Cardiac muscle cell (in vitro differentiated cells and primary cell): Measurements from ENCODE around the gene PATE1. TPM values are rescaled to one million over a fixed set of nuclear protein-coding genes. Genes with fewer than 3 reads are reported as not detected.

Source experiments
- DNase-seq, 2 donors: peaks; one replicate each; pipeline versions ENCODE4 v3.0.0 to v3.0.0-alpha.2; 2010 to 2017; ENCODE audit warnings: low read depth in 1 of 2, low spot score in 1 of 2
- H3K27ac ChIP-seq: fragments of 200-600 bp; sonication (generic); 2 replicates; pipeline ENCODE4 v1.5.1; 2016
- H3K27me3 ChIP-seq: fragments of 200-600 bp; sonication (generic); 2 replicates; pipeline ENCODE4 v1.6.0; 2016; ENCODE audit warnings: control low read depth
- H3K36me3 ChIP-seq: fragments of 200-600 bp; sonication (generic); 2 replicates; pipeline ENCODE4 v1.5.1; 2016; ENCODE audit warnings: control low read depth
- H3K4me1 ChIP-seq: fragments of 200-600 bp; sonication (generic); 2 replicates; pipeline ENCODE4 v1.8.1; 2017; ENCODE audit warnings: low read depth, mild to moderate bottlenecking, mixed run types
- H3K4me3 ChIP-seq: fragments of 200-600 bp; sonication (generic); 2 replicates; pipeline ENCODE4 v1.5.1; 2016; ENCODE audit warnings: mild to moderate bottlenecking
- H3K9me3 ChIP-seq: fragments of 200-600 bp; sonication (generic); 2 replicates; pipeline ENCODE4 v1.5.1; 2017; ENCODE audit warnings: low read depth, mild to moderate bottlenecking, control low read depth
- CTCF ChIP-seq: IDR thresholded peaks from 2 replicates; pipeline ENCODE4 v1.5.1; 2012; ENCODE audit warnings: low read depth, mild to moderate bottlenecking, low read length
- polyA plus RNA-seq: library from polyadenylated mRNA; unstranded; fragments of >200 nt; fragmentation: Nextera tagmentation; extraction: Ambion mirVana; gene quantifications from 2 replicates; pipeline ENCODE4 v1.2.1, GENCODE V29; 2016
- total RNA-seq: library from RNA; depleted of rRNA; stranded (reverse); fragments of >200 nt; gene quantifications from 2 replicates; pipeline ENCODE4 v1.2.3, GENCODE V29; 2016

Gene PATE1
- total and polyA plus RNA-seq, 2 experiments from 2014 or later = not detected

DNA sequence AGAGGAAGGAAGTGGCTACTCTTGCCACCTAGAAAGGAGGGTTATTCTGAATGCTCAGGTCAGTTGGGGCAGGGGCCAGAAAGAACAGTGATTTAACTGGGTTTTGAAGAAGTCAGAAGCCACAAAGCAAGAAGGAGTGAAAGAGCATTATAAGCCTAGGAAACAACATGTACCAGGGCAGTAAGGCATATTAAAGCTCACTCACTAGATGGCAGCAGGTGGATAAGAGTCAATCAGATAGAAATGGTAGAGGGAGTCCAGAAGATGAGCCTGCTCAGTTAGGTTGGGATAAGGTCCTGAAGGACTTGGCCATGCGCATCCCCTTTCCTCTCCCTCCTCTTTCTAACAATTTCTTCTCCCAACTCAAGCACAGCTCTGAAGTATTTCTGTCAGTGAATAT is 22.0 kb upstream of the PATE1 start:
- Histone ChIP-seq H3K9me3 (no peaks in the 10 kb centered on the region), H3K27me3 (no peaks in the 10 kb centered on the region), H3K4me1 (no peaks in the 10 kb centered on the region), H3K27ac (no peak overlapping the region), H3K4me3 (no peak overlapping the region), H3K36me3 (no peaks in the 10 kb centered on the region)
- TF ChIP-seq CTCF = peak; percentile 52
- DNase-seq = peak in 1 of 2 donors; percentile 65

DNA sequence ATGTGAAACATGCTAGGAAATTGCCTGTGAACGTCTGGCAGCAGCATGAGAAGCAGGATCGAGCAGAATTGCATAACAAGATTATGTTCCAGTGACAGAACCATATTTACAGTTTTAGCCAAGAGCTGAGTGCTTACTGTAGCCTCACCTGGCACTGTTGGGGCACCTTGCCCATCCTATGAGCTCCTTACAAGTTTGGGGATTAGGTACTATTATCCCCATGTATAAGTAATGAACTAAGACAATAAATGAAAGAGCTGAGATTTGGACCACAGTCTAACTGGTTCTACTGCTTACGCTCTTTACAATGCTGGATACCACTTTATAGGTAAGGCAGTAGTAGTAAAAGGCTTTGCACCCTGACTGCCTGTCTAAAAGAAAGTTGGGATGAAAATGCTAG is 17.1 kb upstream of the PATE1 start:
- DNase-seq = peak in 1 of 2 donors; percentile 3
- no peak for TF ChIP-seq CTCF
- H3K36me3 ChIP-seq = no peaks in the 10 kb centered on the region

GRCh38 chr11:125740617-125741016 is 5.5 kb upstream of the PATE1 start:
- no peak for DNase-seq
- Histone ChIP-seq H3K9me3 (no peaks in the 10 kb centered on the region), H3K27ac (no peak overlapping the region), H3K4me1 (no peaks in the 10 kb centered on the region), H3K4me3 (no peak overlapping the region), H3K36me3 (no peaks in the 10 kb centered on the region), H3K27me3 (peaks cover 13% of the 10 kb centered on the region)
- no peak for TF ChIP-seq CTCF

More for the DNA sequence above, 17.1 kb upstream of the PATE1 start:
- Histone ChIP-seq H3K4me3 (no peak overlapping the region), H3K27ac (no peak overlapping the region), H3K27me3 (no peaks in the 10 kb centered on the region), H3K4me1 (no peaks in the 10 kb centered on the region), H3K9me3 (no peaks in the 10 kb centered on the region)

- H3K4me3 ChIP-seq = no peak overlapping the region
- peaks cover 27% of the 10 kb centered on the region for H3K27me3 ChIP-seq
- DNase-seq = no peak
- no peaks in the 10 kb centered on the region for H3K4me1 ChIP-seq
- H3K36me3 ChIP-seq = no peaks in the 10 kb centered on the region
- no peaks in the 10 kb centered on the region for H3K9me3 ChIP-seq
- H3K27ac ChIP-seq = no peak overlapping the region
- no peak for TF ChIP-seq CTCF
Measured at GRCh38 chr11:125743681-125744080, 2.4 kb upstream of the PATE1 start.

DNA sequence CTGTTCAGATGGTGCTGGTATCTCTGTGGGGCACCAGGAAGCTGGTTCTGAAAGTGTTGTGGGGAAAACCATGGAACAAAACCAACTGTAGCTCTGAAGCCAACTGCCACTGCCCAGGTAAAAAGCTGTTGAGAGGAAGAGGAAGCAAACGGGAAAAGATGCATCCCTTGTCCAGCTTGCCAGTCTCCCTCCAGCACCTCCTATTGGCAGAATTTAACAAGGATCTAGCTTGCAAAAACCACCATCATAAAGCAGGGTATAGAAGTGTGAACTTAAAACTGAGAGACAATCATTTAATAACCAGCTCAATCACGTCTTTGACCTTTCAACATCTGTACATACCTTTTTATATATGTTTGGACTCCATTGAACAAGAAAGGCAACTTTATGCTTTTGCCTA is 4.5 kb downstream of the PATE1 start:
- Histone ChIP-seq H3K4me1 (no peaks in the 10 kb centered on the region), H3K27me3 (peaks cover 29% of the 10 kb centered on the region), H3K27ac (no peak overlapping the region), H3K9me3 (no peaks in the 10 kb centered on the region), H3K4me3 (no peak overlapping the region), H3K36me3 (no peaks in the 10 kb centered on the region)
- DNase-seq = no peak
- no peak for TF ChIP-seq CTCF

DNA sequence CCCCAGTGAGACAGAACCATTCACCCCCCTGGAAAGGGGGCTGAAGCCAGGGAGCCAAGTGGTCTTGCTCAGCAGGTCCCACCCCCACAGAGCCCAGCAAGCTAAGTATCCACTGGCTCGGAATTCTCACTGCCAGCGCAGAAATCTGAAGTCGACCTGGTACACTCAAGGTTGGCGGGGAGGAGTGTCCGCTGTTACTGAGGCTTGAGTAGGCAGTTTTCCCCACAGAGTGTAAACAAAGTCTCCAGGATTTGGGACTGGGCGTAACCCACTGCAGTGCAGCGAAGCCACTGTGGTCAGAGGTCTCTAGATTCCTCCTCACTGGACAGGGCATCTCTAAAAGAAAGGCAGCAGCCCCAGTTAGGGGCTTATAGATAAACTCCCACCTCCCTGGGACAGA is 10.0 kb downstream of the PATE1 start:
- H3K4me3 ChIP-seq = no peak overlapping the region
- no peaks in the 10 kb centered on the region for H3K4me1 ChIP-seq
- H3K27ac ChIP-seq = no peak overlapping the region
- no peaks in the 10 kb centered on the region for H3K9me3 ChIP-seq
- peaks cover 11% of the 10 kb centered on the region for H3K27me3 ChIP-seq
- no peak for DNase-seq
- no peak for TF ChIP-seq CTCF
- no peaks in the 10 kb centered on the region for H3K36me3 ChIP-seq
